PC-3 (cell line): ENCODE measurements around the gene ACVR1B. TPM values are rescaled to one million over a fixed set of nuclear protein-coding genes. Genes with fewer than 3 reads are reported as not detected.

Source experiments
- ATAC-seq: fragments of 200-7000 bp; cut with Tn5 transposase; 2 replicates; pipeline ENCODE4 v1.9.1; 2020; ENCODE audit warnings: mild to moderate bottlenecking, moderate library complexity
- BruUV-seq: library from RNA; stranded (reverse); fragments of 400-500 nt; replicated peaks from 2 replicates; lab custom pipeline; 2021; lab: Mats Ljungman, UMichigan
- CTCF ChIA-PET: fragments of 300-600 bp; sonication (Branson Sonifier 250); formaldehyde crosslinking; loops from one replicate; lab custom pipeline; 2022; ENCODE audit warnings: antibody characterized with exemption; lab: Charles Lee
- POLR2A ChIA-PET: fragments of 300-600 bp; sonication (Branson Sonifier 250); formaldehyde crosslinking; loops from one replicate; lab custom pipeline; 2022; ENCODE audit warnings: antibody characterized with exemption; ENCODE audit not compliant: unreplicated experiment; lab: Charles Lee
- DNase-seq: peaks from one replicate; pipeline ENCODE4 v3.0.0-alpha.2; 2015
- H2AFZ ChIP-seq: fragments of 300-600 bp; sonication (generic); 2 replicates; pipeline ENCODE4 v1.6.0; 2016; ENCODE audit warnings: antibody characterized with exemption, low read length
- H3F3A ChIP-seq: fragments of 300-600 bp; sonication (generic); one replicate; pipeline ENCODE4 v1.6.0; 2017; ENCODE audit warnings: antibody characterized with exemption, low read length, control low read depth, mild to moderate bottlenecking; ENCODE audit not compliant: unreplicated experiment
- H3K27ac ChIP-seq: fragments of 300-600 bp; sonication (generic); 2 replicates; pipeline ENCODE4 v1.5.1; 2016; ENCODE audit warnings: mild to moderate bottlenecking, low read length
- H3K27me3 ChIP-seq: fragments of 300-600 bp; sonication (generic); 2 replicates; pipeline ENCODE4 v1.6.1; 2016; ENCODE audit warnings: low read length, mixed read lengths
- H3K36me3 ChIP-seq: fragments of 300-600 bp; sonication (generic); 2 replicates; pipeline ENCODE4 v1.6.1; 2016; ENCODE audit warnings: low read depth, mixed run types, low read length, mixed read lengths
- H3K4me1 ChIP-seq: fragments of 300-600 bp; sonication (generic); 2 replicates; pipeline ENCODE4 v1.5.1; 2016; ENCODE audit warnings: low read length; ENCODE audit not compliant: insufficient read depth
- H3K4me2 ChIP-seq: fragments of 300-600 bp; sonication (generic); 2 replicates; pipeline ENCODE4 v1.6.0; 2016; ENCODE audit warnings: low read length
- H3K4me3 ChIP-seq: fragments of 300-600 bp; sonication (generic); 2 replicates; pipeline ENCODE4 v1.5.1; 2016; ENCODE audit warnings: mild to moderate bottlenecking, low read length, mixed read lengths
- H3K79me2 ChIP-seq: fragments of 300-600 bp; sonication (generic); 2 replicates; pipeline ENCODE4 v1.6.1; 2017; ENCODE audit warnings: low read length, mixed read lengths
- H3K9ac ChIP-seq: fragments of 300-600 bp; sonication (generic); 2 replicates; pipeline ENCODE4 v1.6.0; 2016; ENCODE audit warnings: mild to moderate bottlenecking, low read length
- H3K9me2 ChIP-seq: fragments of 300-600 bp; sonication (generic); replicated peaks from 2 replicates; pipeline ENCODE4 v1.6.1; 2016; ENCODE audit warnings: mixed run types, low read length, mixed read lengths
- H3K9me3 ChIP-seq: fragments of 300-600 bp; sonication (generic); 2 replicates; pipeline ENCODE4 v1.6.1; 2016; ENCODE audit warnings: low read length, mixed read lengths
- H4K20me1 ChIP-seq: fragments of 300-600 bp; sonication (generic); 2 replicates; pipeline ENCODE4 v1.6.1; 2016; ENCODE audit warnings: low read length, mixed read lengths
- EZH2 ChIP-seq: fragments of 300-600 bp; sonication (generic); IDR thresholded peaks from one replicate; pipeline ENCODE4 v1.6.1; 2017; ENCODE audit warnings: antibody characterized with exemption, mild to moderate bottlenecking, low read length; ENCODE audit not compliant: unreplicated experiment
- EZH2phosphoT487 ChIP-seq: fragments of 300-600 bp; sonication (generic); IDR thresholded peaks from 2 replicates; pipeline ENCODE4 v1.6.1; 2018; ENCODE audit warnings: mild to moderate bottlenecking, antibody characterized with exemption, low read length, borderline replicate concordance
- intact Hi-C: fragments of 100-400 bp; cut with micrococcal nuclease; formaldehyde crosslinking; loops from 2 replicates; pipeline ENCODE4 v1.9.0; 2023
- total RNA-seq: library from RNA; depleted of rRNA; stranded (reverse); fragments of >200 nt; gene quantifications from 2 replicates; pipeline ENCODE4 v1.2.3, GENCODE V29; 2014
- TF ChIP-seq, protein P1 (sequence below): fragments of 300-600 bp; sonication (generic); conservative IDR thresholded peaks from 2 replicates; pipeline ENCODE4 v1.5.1; 2017; ENCODE audit warnings: antibody characterized with exemption, low read depth, mild to moderate bottlenecking, low read length

Gene ACVR1B
- total RNA-seq, 1 experiment from 2014 or later: 9.8 TPM

DNA sequence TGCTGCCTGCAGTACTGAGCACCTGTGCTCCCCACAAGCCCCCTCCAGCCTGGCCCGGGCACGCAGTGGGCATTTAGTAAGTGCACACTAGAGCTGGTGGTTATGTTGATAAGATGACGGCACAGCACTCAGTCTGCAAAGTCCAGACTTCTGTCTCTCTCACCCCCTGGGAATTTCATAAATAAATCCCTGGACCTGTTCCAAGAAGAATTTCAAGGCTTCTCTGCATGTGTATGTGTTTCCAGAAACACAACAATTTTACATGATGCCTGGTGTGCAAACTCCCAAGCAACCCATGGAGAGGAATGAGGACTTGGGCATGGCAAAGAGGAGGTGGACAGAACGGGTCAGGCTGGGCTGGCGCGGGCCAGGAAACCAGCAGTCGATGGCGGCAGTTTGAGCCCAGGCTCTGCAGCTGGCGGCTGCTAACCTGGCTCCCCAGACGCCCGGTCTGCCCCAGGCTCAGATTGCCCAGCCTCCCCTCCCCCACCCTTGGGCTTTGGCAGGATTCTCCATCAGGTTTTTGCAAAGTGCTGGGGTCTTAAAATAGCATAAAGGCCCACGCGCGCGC, 10.4 kb upstream of the ACVR1B start:
- ChIA-PET CTCF (no interaction called here), POLR2A (no interaction called here)
- H3K4me3 ChIP-seq: no peak overlapping the region
- ATAC-seq (no peak), DNase-seq (no peak)
- peaks cover 15% of the 10 kb centered on the region; the same call in 1 of the 2 replicates for H3K9me3 ChIP-seq
- no peaks in the 10 kb centered on the region for H4K20me1 ChIP-seq
- no peak overlapping the region for H3K4me2 ChIP-seq
- H3K79me2 ChIP-seq: no peaks in the 10 kb centered on the region
- no peaks in the 10 kb centered on the region for H3K9me2 ChIP-seq
- no peaks in the 10 kb centered on the region for H3K4me1 ChIP-seq
- H2AFZ ChIP-seq: no peak overlapping the region
- no TSS peak for BruUV-seq
- H3K27me3 ChIP-seq: no peaks in the 10 kb centered on the region
- no peak overlapping the region for H3K9ac ChIP-seq
- TF ChIP-seq EZH2phosphoT487 (no peak), EZH2 (no peak)
- TF ChIP-seq, protein P1, sequence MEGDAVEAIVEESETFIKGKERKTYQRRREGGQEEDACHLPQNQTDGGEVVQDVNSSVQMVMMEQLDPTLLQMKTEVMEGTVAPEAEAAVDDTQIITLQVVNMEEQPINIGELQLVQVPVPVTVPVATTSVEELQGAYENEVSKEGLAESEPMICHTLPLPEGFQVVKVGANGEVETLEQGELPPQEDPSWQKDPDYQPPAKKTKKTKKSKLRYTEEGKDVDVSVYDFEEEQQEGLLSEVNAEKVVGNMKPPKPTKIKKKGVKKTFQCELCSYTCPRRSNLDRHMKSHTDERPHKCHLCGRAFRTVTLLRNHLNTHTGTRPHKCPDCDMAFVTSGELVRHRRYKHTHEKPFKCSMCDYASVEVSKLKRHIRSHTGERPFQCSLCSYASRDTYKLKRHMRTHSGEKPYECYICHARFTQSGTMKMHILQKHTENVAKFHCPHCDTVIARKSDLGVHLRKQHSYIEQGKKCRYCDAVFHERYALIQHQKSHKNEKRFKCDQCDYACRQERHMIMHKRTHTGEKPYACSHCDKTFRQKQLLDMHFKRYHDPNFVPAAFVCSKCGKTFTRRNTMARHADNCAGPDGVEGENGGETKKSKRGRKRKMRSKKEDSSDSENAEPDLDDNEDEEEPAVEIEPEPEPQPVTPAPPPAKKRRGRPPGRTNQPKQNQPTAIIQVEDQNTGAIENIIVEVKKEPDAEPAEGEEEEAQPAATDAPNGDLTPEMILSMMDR: no peak
- intact Hi-C loops: no loop called here
- H3F3A ChIP-seq: no peaks in the 10 kb centered on the region
- H3K27ac ChIP-seq: no peak overlapping the region
- no peaks in the 10 kb centered on the region for H3K36me3 ChIP-seq

DNA sequence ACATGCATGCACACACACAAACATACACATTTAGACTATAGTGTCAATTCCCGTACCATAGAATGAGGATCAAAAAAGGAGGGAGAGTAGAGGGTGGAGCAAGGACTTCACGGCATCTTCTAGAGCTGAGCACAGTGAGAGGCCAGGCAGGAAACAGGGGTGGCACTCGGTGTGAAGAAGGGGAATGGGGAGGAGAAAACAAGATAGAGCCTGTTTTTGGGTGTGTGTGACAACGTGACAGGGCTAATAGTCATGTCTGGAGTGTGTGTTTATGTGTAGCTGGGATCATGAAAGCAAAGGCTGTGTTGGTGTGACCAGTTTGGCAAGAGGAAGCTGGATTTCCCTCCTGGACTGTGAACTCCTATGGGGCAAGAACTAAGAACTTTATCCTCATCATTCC, 9.9 kb upstream of the ACVR1B start:
- Histone ChIP-seq H3K4me3 (no peak overlapping the region), H2AFZ (no peak overlapping the region), H3K4me1 (no peaks in the 10 kb centered on the region), H3K27me3 (no peaks in the 10 kb centered on the region), H3K4me2 (no peak overlapping the region), H3K9me3 (peaks cover 15% of the 10 kb centered on the region; the same call in 1 of the 2 replicates), H3F3A (no peaks in the 10 kb centered on the region), H3K79me2 (no peaks in the 10 kb centered on the region), H3K27ac (no peak overlapping the region), H3K36me3 (no peaks in the 10 kb centered on the region), H3K9ac (no peak overlapping the region), H4K20me1 (no peaks in the 10 kb centered on the region), H3K9me2 (no peaks in the 10 kb centered on the region)
- TF ChIP-seq EZH2: no peak
- TF ChIP-seq, protein P1: no peak
- no peak for TF ChIP-seq EZH2phosphoT487
- intact Hi-C loops: no loop called here
- ATAC-seq (no peak), DNase-seq (no peak)
- ChIA-PET CTCF (no interaction called here), POLR2A (no interaction called here)
- BruUV-seq: no TSS peak

GRCh38 chr12:51942056-51942455, 9.4 kb upstream of the ACVR1B start:
- Histone ChIP-seq H3K79me2 (no peaks in the 10 kb centered on the region), H3K4me1 (no peaks in the 10 kb centered on the region), H3K36me3 (no peaks in the 10 kb centered on the region), H3K4me3 (no peak overlapping the region), H3K9me2 (no peaks in the 10 kb centered on the region), H3F3A (no peaks in the 10 kb centered on the region), H3K4me2 (no peak overlapping the region), H4K20me1 (no peaks in the 10 kb centered on the region), H3K9me3 (peaks cover 15% of the 10 kb centered on the region; the same call in 1 of the 2 replicates), H3K9ac (no peak overlapping the region), H3K27ac (no peak overlapping the region), H3K27me3 (no peaks in the 10 kb centered on the region), H2AFZ (no peak overlapping the region)
- POLR2A ChIA-PET: no interaction called here
- no peak for DNase-seq
- no peak for ATAC-seq
- BruUV-seq: no TSS peak
- CTCF ChIA-PET: no interaction called here
- intact Hi-C loops: no loop called here
- TF ChIP-seq, protein P1: no peak
- TF ChIP-seq EZH2 (no peak), EZH2phosphoT487 (no peak)
